ENCODE results near the gene ATF7.

DNA sequence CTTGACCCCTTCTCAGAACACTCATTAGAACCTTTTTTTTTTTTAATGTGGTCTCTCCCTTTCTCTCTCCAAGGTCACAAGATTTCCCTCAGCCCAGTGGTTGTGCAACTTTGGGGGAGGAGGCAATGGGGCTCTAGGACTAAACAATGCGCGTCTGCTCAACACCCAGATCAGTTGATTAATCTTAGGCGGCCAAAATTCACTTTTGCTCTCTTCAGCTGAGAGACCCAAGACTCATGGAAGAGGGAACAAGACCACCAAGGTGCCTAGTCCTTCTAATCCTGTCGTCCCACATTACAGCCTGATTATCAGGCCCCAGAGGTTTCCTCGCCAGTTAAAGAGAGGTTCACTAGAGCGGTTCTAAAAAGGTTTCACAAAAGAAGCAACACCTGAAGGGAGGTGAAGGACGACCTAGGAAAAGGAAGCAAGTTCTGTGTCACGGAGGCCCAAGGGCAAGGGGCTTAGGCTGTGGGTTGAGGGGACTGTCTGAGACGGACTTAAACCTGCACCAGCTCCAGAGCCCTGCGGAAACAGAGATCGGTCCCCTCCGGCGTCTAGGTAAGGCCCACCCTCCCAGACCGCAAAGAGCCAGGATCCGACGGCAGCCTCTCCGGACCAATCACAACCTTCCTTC lies 125.9 kb downstream of the ATF7 start:
- TF ChIP-seq, protein P1, sequence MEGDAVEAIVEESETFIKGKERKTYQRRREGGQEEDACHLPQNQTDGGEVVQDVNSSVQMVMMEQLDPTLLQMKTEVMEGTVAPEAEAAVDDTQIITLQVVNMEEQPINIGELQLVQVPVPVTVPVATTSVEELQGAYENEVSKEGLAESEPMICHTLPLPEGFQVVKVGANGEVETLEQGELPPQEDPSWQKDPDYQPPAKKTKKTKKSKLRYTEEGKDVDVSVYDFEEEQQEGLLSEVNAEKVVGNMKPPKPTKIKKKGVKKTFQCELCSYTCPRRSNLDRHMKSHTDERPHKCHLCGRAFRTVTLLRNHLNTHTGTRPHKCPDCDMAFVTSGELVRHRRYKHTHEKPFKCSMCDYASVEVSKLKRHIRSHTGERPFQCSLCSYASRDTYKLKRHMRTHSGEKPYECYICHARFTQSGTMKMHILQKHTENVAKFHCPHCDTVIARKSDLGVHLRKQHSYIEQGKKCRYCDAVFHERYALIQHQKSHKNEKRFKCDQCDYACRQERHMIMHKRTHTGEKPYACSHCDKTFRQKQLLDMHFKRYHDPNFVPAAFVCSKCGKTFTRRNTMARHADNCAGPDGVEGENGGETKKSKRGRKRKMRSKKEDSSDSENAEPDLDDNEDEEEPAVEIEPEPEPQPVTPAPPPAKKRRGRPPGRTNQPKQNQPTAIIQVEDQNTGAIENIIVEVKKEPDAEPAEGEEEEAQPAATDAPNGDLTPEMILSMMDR (tag by site-specific recombination; IDR thresholded peaks at IDR 0.05), result no peak
- no peak for TF ChIP-seq ZNF274 (IDR thresholded peaks at IDR 0.05; ENCODE audit: low read length)
- TF ChIP-seq ZNF274 (tag by site-specific recombination; IDR thresholded peaks at IDR 0.05; ENCODE audit: borderline replicate concordance), result no peak
- TF ChIP-seq ZNF555 (tag by site-specific recombination; conservative IDR thresholded peaks at IDR 0.05), result no peak
- no peak for TF ChIP-seq ZNF416 (tag by site-specific recombination; IDR thresholded peaks at IDR 0.05)
- no peak for TF ChIP-seq RBAK (tag by site-specific recombination; IDR thresholded peaks at IDR 0.05)
- no peak for TF ChIP-seq YY1 (tag by site-specific recombination; IDR thresholded peaks at IDR 0.05)
- no peak for TF ChIP-seq ZNF670 (tag by site-specific recombination; IDR thresholded peaks at IDR 0.05; ENCODE audit: low read depth)

All from HEK293 (cell line).